NB4 (cell line): ENCODE data around the gene MPC1.

ENCODE experiments used
- DNase-seq: peaks from one replicate; pipeline ENCODE4 v3.0.0; 2010; ENCODE audit warnings: low read depth
- H3K4me3 ChIP-seq: one replicate; pipeline ENCODE4 v1.5.1; 2011; ENCODE audit warnings: mild to moderate bottlenecking, low read depth, low read length, moderate library complexity
- MYC ChIP-seq: IDR thresholded peaks from 2 replicates; pipeline ENCODE4 v1.6.1; 2011; ENCODE audit warnings: low read depth, low read length
- POLR2A ChIP-seq: IDR thresholded peaks from 2 replicates; pipeline ENCODE4 v1.6.1; 2011; ENCODE audit warnings: mild to moderate bottlenecking; ENCODE audit not compliant: insufficient read length; ENCODE audit errors: extremely low read depth
- TF ChIP-seq, protein P1 (sequence below): IDR thresholded peaks from 2 replicates; pipeline ENCODE4 v1.6.1; 2011; ENCODE audit warnings: low read depth, low read length
- TF ChIP-seq, protein P2 (sequence below): IDR thresholded peaks from one replicate; pipeline ENCODE4 v1.5.1; 2012; ENCODE audit warnings: low read depth, low read length

The MPC1 gene

DNA sequence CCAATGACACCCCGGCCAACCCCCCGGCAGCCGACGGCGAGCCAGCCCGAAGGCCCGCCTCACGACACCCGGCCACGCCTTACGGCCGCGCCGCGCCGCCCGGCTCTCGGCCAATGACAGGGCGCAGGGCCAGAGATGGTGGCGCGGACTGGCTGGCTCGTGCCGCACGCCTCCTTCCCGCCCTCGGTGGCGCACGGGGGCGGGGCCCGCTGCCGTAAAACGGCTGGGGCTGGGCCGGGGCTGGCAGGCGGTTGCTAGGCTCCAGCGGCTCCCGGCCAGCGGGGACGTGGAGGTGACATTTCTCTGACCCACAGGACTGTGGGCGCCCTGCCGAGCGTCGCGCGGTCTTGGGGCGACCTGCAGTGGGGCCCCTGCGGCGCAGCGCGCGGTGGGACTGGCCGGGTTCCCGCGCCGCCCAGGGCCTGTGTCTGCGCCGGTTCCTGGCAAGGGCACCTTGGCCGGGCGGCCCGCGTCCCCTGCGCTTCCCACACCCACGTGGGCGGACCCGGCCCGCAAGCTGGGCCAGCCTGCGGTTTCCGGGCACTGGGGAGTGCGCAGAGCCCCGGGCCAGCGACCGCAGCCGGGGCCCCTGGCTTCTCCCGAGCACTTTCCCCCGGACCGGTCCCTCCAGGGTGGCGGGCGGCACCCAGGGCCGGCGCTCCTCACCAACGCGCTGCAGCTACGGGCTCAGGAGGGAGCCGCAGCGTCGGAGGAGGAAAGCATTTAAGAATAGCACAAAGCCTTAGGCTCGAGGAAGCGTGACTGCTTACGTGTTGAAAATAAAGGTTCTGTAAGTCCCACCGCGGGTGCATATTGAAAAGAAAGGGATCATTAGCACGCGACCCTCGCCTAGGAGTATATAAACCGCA lies at the start of gene MPC1:
Gene MPC1 (minus strand): TSS at position 8 of the 869 bp plus-strand sequence. CDS start 64 bp downstream, outside the sequence.
- peak; percentile 99 for DNase-seq
- peak; percentile 73 for TF ChIP-seq POLR2A
- TF ChIP-seq, protein P1, sequence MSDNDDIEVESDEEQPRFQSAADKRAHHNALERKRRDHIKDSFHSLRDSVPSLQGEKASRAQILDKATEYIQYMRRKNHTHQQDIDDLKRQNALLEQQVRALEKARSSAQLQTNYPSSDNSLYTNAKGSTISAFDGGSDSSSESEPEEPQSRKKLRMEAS = peak; percentile 61
- TF ChIP-seq, protein P2, sequence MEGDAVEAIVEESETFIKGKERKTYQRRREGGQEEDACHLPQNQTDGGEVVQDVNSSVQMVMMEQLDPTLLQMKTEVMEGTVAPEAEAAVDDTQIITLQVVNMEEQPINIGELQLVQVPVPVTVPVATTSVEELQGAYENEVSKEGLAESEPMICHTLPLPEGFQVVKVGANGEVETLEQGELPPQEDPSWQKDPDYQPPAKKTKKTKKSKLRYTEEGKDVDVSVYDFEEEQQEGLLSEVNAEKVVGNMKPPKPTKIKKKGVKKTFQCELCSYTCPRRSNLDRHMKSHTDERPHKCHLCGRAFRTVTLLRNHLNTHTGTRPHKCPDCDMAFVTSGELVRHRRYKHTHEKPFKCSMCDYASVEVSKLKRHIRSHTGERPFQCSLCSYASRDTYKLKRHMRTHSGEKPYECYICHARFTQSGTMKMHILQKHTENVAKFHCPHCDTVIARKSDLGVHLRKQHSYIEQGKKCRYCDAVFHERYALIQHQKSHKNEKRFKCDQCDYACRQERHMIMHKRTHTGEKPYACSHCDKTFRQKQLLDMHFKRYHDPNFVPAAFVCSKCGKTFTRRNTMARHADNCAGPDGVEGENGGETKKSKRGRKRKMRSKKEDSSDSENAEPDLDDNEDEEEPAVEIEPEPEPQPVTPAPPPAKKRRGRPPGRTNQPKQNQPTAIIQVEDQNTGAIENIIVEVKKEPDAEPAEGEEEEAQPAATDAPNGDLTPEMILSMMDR = no peak
- peak; percentile 59 for TF ChIP-seq MYC
- peak within 1 kb of the TSS; percentile 85 for H3K4me3 ChIP-seq

DNA sequence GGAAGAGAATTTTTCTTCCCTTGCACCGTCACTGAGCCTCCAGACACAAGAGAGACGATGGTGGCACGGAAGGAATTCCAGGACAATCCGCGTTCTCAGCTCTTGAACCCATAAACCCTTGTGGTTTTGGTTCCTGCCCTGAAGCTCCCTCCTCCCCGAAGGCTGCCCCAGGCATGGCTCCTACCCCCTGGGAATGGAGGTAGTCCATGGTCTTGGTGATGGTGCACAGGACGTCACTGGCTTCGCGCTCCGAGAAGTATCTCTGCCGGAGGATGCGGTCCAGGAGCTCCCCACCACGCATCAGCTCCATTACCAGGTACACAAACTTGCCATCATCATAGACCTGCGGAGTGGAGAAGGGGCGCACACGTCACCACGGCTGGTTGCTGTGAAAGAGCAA lies 47.5 kb upstream of the MPC1 start:
- TF ChIP-seq MYC (no peak), POLR2A (no peak)
- TF ChIP-seq, protein P2 = no peak
- TF ChIP-seq, protein P1 = no peak
- H3K4me3 ChIP-seq = no peak overlapping the region
- DNase-seq = no peak

DNA sequence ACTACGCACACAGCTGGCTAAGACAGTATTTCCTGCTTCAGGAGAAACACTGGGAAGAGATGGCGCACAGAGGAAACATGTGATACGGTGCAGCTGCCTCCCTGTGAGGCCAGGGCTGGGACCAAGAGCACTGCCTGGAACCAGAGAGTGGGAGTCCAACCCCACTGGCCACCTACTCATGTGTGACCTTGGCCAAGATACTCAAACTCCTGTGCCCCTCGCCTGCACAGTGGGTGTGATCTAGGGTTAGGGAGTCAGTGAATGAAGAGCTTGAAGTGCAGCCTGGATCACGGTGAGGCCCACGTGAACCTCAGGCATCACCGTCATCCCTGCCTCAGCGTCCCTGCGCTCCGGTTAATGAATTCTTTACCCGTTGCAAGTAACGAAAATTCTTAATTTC lies 41.7 kb upstream of the MPC1 start:
- no peak overlapping the region for H3K4me3 ChIP-seq
- no peak for DNase-seq
- TF ChIP-seq, protein P1 = no peak
- TF ChIP-seq, protein P2 = no peak
- TF ChIP-seq POLR2A = no peak
- no peak for TF ChIP-seq MYC

DNA sequence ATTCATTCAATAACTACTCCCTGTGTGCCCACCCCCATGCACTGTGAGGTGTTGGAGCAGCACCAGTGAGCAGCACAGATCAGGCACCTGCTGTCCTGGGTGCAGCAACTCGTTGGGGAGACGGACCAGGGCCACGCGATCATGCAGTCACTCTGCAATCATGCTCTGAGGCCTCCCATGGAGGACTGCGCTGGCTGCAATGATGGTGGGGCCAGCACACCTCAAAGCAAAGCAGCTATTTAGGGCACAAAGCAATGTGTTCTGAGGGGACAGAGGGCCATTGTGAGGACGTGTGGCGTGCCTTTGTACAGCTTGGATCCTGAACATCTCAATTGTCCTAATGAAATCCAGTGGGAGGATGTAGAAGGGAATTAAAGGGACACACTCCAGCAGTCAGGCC lies 41.0 kb upstream of the MPC1 start:
- no peak overlapping the region for H3K4me3 ChIP-seq
- TF ChIP-seq POLR2A (no peak), MYC (no peak)
- TF ChIP-seq, protein P1 = no peak
- TF ChIP-seq, protein P2 = no peak
- no peak for DNase-seq

DNA sequence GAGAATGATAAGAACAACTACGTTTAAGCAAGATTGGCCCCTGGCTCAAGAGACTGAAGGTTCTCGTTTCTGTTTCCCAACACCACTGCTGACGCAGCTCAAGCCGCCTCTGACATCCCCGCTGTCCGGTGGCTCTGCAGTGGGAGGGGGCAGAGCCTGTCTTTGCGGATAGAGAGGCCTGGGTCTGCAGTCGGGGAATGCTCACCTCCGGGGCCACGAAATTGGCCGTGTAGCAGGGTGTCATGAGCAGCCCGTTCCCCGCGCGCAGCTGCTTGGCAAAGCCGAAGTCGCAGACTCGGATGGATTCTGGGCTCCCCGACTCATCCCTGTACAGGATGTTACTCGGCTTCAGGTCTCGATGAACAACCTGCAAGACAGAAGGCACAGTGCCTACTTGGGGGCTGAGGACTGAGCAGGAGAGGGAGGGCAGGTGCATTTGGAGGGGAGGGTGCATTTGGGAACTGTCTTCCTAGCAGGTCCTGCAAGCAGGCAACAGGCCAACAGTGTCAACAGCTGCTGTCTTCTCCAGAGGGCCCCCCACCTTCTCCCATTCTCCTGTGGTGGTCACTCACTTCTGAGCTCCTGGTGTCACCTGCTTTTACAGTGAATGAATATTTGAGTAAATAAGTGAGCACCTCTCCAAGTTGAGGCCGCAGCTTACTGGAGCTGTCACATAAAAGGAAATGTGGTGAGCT lies 40.5 kb upstream of the MPC1 start:
- H3K4me3 ChIP-seq = no peak overlapping the region
- DNase-seq = no peak

More for the DNA sequence above, 40.5 kb upstream of the MPC1 start:
- TF ChIP-seq, protein P2 = no peak
